GM12891 (cell line): ENCODE data around the gene ORMDL2.
"Not testable (repeated sequence)": the region's sequence is repeated elsewhere in the genome, so short reads cannot be mapped to it uniquely, and the experiment has no call there.

Source experiments
- POLR2A ChIP-seq: IDR thresholded peaks from 2 replicates; pipeline ENCODE4 v1.6.1; 2011; ENCODE audit warnings: low read depth, low read length, control low read depth
- POLR2AphosphoS5 ChIP-seq: IDR thresholded peaks from 2 replicates; pipeline ENCODE4 v1.6.1; 2011; ENCODE audit warnings: low read depth, low read length, control low read depth
- TAF1 ChIP-seq: IDR thresholded peaks from 2 replicates; pipeline ENCODE4 v1.6.1; 2011; ENCODE audit warnings: low read depth, low read length, control low read depth

DNA sequence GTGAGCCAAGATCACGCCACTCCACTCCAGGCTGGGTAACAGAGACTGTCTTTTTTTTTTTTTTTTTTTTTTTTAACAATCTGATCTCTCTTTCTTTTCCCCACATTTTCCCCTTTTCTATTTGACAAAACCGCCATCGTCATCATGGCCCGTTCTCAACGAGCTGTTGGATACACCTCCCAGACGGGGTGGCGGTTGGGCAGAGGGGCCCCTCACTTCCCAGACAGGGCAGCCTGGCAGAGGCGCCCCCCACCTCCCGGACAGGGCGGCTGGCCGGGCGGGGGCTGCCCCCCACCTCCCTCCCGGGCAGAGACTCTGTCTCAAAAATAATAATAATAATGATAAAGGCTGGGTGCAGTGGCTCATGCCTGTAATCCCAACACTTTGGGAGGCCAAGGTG is 45.1 kb downstream of the ORMDL2 start:
- not testable (repeated sequence) for TF ChIP-seq POLR2A, POLR2AphosphoS5, TAF1
